T-helper 22 cell (primary cell): Measurements from ENCODE around the gene SUN5.

ENCODE experiments used
- DNase-seq: peaks from one replicate; pipeline ENCODE4 v3.0.0-alpha.2; 2020; ENCODE audit warnings: low read depth

Gene SUN5

GRCh38 chr20:32995802-32996201 lies 8.4 kb downstream of the SUN5 start:
- no peak for DNase-seq

- no peak for DNase-seq
Observed at GRCh38 chr20:32993496-32994050, 10.7 kb downstream of the SUN5 start.

GRCh38 chr20:32991792-32992641 lies 12.2 kb downstream of the SUN5 start:
- DNase-seq = no peak

GRCh38 chr20:32991383-32991782 lies 12.8 kb downstream of the SUN5 start:
- no peak for DNase-seq

GRCh38 chr20:32990426-32990825 lies 13.8 kb downstream of the SUN5 start:
- no peak for DNase-seq

GRCh38 chr20:32989507-32990283 lies 14.5 kb downstream of the SUN5 start:
- no peak for DNase-seq

GRCh38 chr20:32988008-32988407 lies 16.2 kb downstream of the SUN5 start:
- DNase-seq = no peak

GRCh38 chr20:32987044-32987825 lies 17.0 kb downstream of the SUN5 start:
- no peak for DNase-seq

- DNase-seq = no peak
Observed at GRCh38 chr20:32986331-32986966, 17.8 kb downstream of the SUN5 start.

GRCh38 chr20:32985596-32985995 lies 18.6 kb downstream of the SUN5 start:
- no peak for DNase-seq

GRCh38 chr20:32984631-32985354 lies 19.4 kb downstream of the SUN5 start:
- DNase-seq = no peak

GRCh38 chr20:32984196-32984595 lies 20.0 kb downstream of the SUN5 start:
- DNase-seq = no peak

- no peak for DNase-seq
Observed at GRCh38 chr20:32983459-32984112, 20.6 kb downstream of the SUN5 start.

- no peak for DNase-seq
Observed at GRCh38 chr20:32982617-32983458, 21.4 kb downstream of the SUN5 start.

- DNase-seq = no peak
Observed at GRCh38 chr20:32980990-32981389, 23.2 kb downstream of the SUN5 start.

GRCh38 chr20:32980131-32980941 lies 23.9 kb downstream of the SUN5 start:
- DNase-seq = no peak

GRCh38 chr20:32979201-32979998 lies 24.8 kb downstream of the SUN5 start:
- no peak for DNase-seq

- DNase-seq = no peak
Observed at GRCh38 chr20:32978009-32978335, 26.3 kb downstream of the SUN5 start.
